HepG2 (cell line): Measurements from ENCODE around the gene P2RY6. TPM values are rescaled to one million over a fixed set of nuclear protein-coding genes. Genes with fewer than 3 reads are reported as not detected.

Experiments
- ARNTL ChIP-seq: sonication (generic); formaldehyde crosslinking; IDR thresholded peaks from 2 replicates; pipeline ENCODE4 v1.4.0; 2020; ENCODE audit warnings: mild to moderate bottlenecking, missing genetic modification reagents
- ATF7-NPFF ChIP-seq: sonication (generic); formaldehyde crosslinking; IDR thresholded peaks from 2 replicates; pipeline ENCODE4 v1.8.1; 2023; ENCODE audit warnings: mild to moderate bottlenecking, low read depth, missing genetic modification reagents, moderate library complexity
- BRF2 ChIP-seq: sonication (generic); formaldehyde crosslinking; IDR thresholded peaks from 2 replicates; pipeline ENCODE4 v1.8.1; 2022; ENCODE audit warnings: mild to moderate bottlenecking, missing genetic modification reagents
- EEA1 ChIP-seq: sonication (generic); formaldehyde crosslinking; IDR thresholded peaks from 2 replicates; pipeline ENCODE4 v1.5.1; 2020; ENCODE audit warnings: mild to moderate bottlenecking, missing genetic modification reagents, borderline replicate concordance
- FIP1L1 ChIP-seq: fragments of 200-400 bp; formaldehyde crosslinking; IDR thresholded peaks from 2 replicates; pipeline ENCODE4 v1.6.1; 2018; ENCODE audit warnings: low read depth, mild to moderate bottlenecking, low read length, moderate library complexity, borderline replicate concordance; ENCODE audit not compliant: insufficient read depth
- HMGXB3 ChIP-seq: sonication (generic); formaldehyde crosslinking; IDR thresholded peaks from 2 replicates; pipeline ENCODE4 v1.4.0; 2020; ENCODE audit warnings: missing genetic modification reagents, borderline replicate concordance
- HNRNPLL ChIP-seq: fragments of 200-400 bp; formaldehyde crosslinking; IDR thresholded peaks from 2 replicates; pipeline ENCODE4 v1.6.1; 2017; ENCODE audit warnings: mild to moderate bottlenecking, low read depth, low read length; ENCODE audit not compliant: poor library complexity, severe bottlenecking
- IKZF4 ChIP-seq: sonication (generic); formaldehyde crosslinking; IDR thresholded peaks from 2 replicates; pipeline ENCODE4 v1.5.1; 2020; ENCODE audit warnings: borderline replicate concordance, mild to moderate bottlenecking, low read depth, missing genetic modification reagents; ENCODE audit errors: not compliant biosample characterization
- KAT2B ChIP-seq: fragments of 150-350 bp; IDR thresholded peaks from 2 replicates; pipeline ENCODE4 v1.6.1; 2014; ENCODE audit warnings: low read depth, low read length, borderline replicate concordance
- ZNF138 ChIP-seq: sonication (generic); formaldehyde crosslinking; IDR thresholded peaks from 2 replicates; pipeline ENCODE4 v1.5.0; 2020; ENCODE audit warnings: mild to moderate bottlenecking, low read depth, missing genetic modification reagents
- ZNF674 ChIP-seq: sonication (generic); formaldehyde crosslinking; IDR thresholded peaks from 2 replicates; pipeline ENCODE4 v1.5.0; 2020; ENCODE audit warnings: low read depth, mild to moderate bottlenecking, missing genetic modification reagents
- polyA plus RNA-seq, 8 experiments: library from polyadenylated mRNA; depleted of rRNA in 3 of 8; stranded (reverse) in 7 of 8; unstranded in 1 of 8; fragments of >200 nt; fragmentation: Illumina TruSeq in 4 of 8; extraction: Trizol in 4 of 8; gene quantifications; 2 replicates each; pipeline versions ENCODE4 v1.2.1 to v1.2.3, GENCODE V29; 2011 to 2016; ENCODE audit warnings: low read depth in 4 of 8, missing spikeins in 1 of 8, mixed read lengths in 1 of 8; ENCODE audit not compliant: insufficient read depth in 1 of 8
- total RNA-seq, 5 experiments: library from RNA; depleted of rRNA; stranded (reverse); fragments of >200 nt; fragmentation: Illumina TruSeq; extraction: Trizol; gene quantifications; 2 replicates each; pipeline ENCODE4 v1.2.3, GENCODE V29; 2016; ENCODE audit warnings: low read depth in 1 of 5

The P2RY6 gene
- total and polyA plus RNA-seq, 2 of the 13 experiments (the other 11 are each of a cell fraction or from before 2014, with no cell fraction given): 0.09 to 0.29 TPM

DNA sequence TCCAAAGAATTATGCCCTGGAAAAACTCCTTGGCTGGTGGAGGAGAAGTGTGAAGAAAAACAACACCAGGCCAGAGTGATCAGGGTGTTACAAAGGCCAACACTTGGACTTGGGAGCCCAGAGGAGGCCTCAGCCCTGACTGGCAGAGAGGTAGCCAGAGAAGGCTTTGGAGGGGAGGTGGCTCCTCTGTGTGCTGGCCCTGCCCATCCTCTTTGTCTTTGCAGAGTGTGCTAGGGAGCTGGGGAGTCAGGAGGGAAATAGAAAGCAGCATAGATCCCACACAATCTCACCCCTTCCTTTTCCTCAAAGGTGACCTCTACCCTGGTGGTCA lies 12.0 kb upstream of the P2RY6 start (continued):
- TF ChIP-seq EEA1 (CRISPR knock-in tag) (no peak), HNRNPLL (no peak), ZNF674 (CRISPR knock-in tag) (no peak), HMGXB3 (no peak), KAT2B (no peak), BRF2 (CRISPR knock-in tag) (no peak), ZNF138 (CRISPR knock-in tag) (no peak), FIP1L1 (no peak), ATF7-NPFF (CRISPR knock-in tag) (no peak), ARNTL (CRISPR knock-in tag) (no peak), IKZF4 (CRISPR knock-in tag) (no peak)
